ENCODE results near the gene BBOF1. TPM values are rescaled to one million over a fixed set of nuclear protein-coding genes. Genes with fewer than 3 reads are reported as not detected.

BBOF1 gene
- total RNA-seq, 4 donors from 2014 or later, result 2.0 to 6.9 (median 4.6) TPM

Small RNA genes within 50 kb of the gene (small RNA-seq; reads per million reads assigned to genes)
- 0 reads per million in 4 donors for gene AC005480.2

Other genes starting within 250 kb of the BBOF1 start
- 10 to 100 TPM in 1 of 4 donors, 1 to 10 TPM in 3; 1.8 to 10.7 (median 6.2) TPM for gene PTGR2, start 167.5 kb upstream of the BBOF1 start, total RNA-seq
- gene ZNF410, start 132.5 kb upstream of the BBOF1 start, total RNA-seq, result 10 to 100 TPM; 37.8 to 52.3 (median 38.1) TPM
- 1 to 10 TPM; 1.2 to 3.1 (median 2.2) TPM for gene FAM161B, start 69.3 kb upstream of the BBOF1 start, total RNA-seq
- gene COQ6, start 69.0 kb upstream of the BBOF1 start, total RNA-seq, result 10 to 100 TPM; 18.6 to 27.3 (median 23.6) TPM
- gene ENTPD5, start 61 bp upstream of the BBOF1 start, total RNA-seq, result 10 to 100 TPM in 3 of 4 donors, 1 to 10 TPM in 1; 9.3 to 16.9 (median 13.0) TPM
- gene ALDH6A1, start 65.1 kb downstream of the BBOF1 start, total RNA-seq, result 10 to 100 TPM in 3 of 4 donors, 1 to 10 TPM in 1; 5.1 to 34.7 (median 13.1) TPM
- gene LIN52, start 65.6 kb downstream of the BBOF1 start, total RNA-seq, result 1 to 10 TPM; 2.4 to 8.9 (median 6.1) TPM
- gene VSX2, start 220.1 kb downstream of the BBOF1 start, total RNA-seq, result not detected

All from esophagus squamous epithelium (tissue), 4 donors.